KMS-11 (cell line): ENCODE results near the gene NSDHL.

Experiments used
- H2AFZ ChIP-seq: fragments of 200-600 bp; sonication (generic); 2 replicates; pipeline ENCODE4 v1.6.1; 2016; ENCODE audit warnings: antibody characterized with exemption, mixed run types, low read depth
- H3K27ac ChIP-seq: fragments of 200-600 bp; sonication (generic); 2 replicates; pipeline ENCODE4 v1.6.1; 2016; ENCODE audit warnings: mild to moderate bottlenecking, mixed run types
- H3K27me3 ChIP-seq: fragments of 200-600 bp; sonication (generic); 2 replicates; pipeline ENCODE4 v1.6.1; 2017; ENCODE audit warnings: mild to moderate bottlenecking, low read depth, mixed run types, moderate library complexity; ENCODE audit not compliant: insufficient read depth
- H3K36me3 ChIP-seq: fragments of 200-600 bp; sonication (generic); 2 replicates; pipeline ENCODE4 v1.6.1; 2017; ENCODE audit warnings: mild to moderate bottlenecking, mixed run types; ENCODE audit not compliant: insufficient read depth
- H3K4me1 ChIP-seq: fragments of 200-600 bp; sonication (generic); 2 replicates; pipeline ENCODE4 v1.6.1; 2016; ENCODE audit warnings: mild to moderate bottlenecking, low read depth, mixed run types; ENCODE audit not compliant: poor library complexity, severe bottlenecking
- H3K4me2 ChIP-seq: fragments of 200-600 bp; sonication (generic); 2 replicates; pipeline ENCODE4 v1.7.0; 2016; ENCODE audit warnings: mild to moderate bottlenecking, mixed run types
- H3K4me3 ChIP-seq: fragments of 200-600 bp; sonication (generic); IDR thresholded peaks from 2 replicates; pipeline ENCODE4 v1.6.1; 2017; ENCODE audit warnings: low read depth, low read length, mixed read lengths; ENCODE audit not compliant: insufficient read depth
- H3K79me2 ChIP-seq: fragments of 200-600 bp; sonication (generic); 2 replicates; pipeline ENCODE4 v1.6.1; 2016; ENCODE audit warnings: low read depth, mixed run types; ENCODE audit not compliant: insufficient read depth
- H3K9ac ChIP-seq: fragments of 200-600 bp; sonication (generic); 2 replicates; pipeline ENCODE4 v1.6.1; 2016; ENCODE audit warnings: mild to moderate bottlenecking, mixed run types
- H4K20me1 ChIP-seq: fragments of 200-600 bp; sonication (generic); 2 replicates; pipeline ENCODE4 v1.6.1; 2016; ENCODE audit warnings: mild to moderate bottlenecking, mixed run types; ENCODE audit not compliant: insufficient read depth
- TF ChIP-seq, protein P1 (sequence below): fragments of 200-600 bp; sonication (generic); conservative IDR thresholded peaks from 2 replicates; pipeline ENCODE4 v1.6.1; 2017; ENCODE audit warnings: low read depth, mild to moderate bottlenecking, antibody characterized with exemption, low read length, moderate library complexity, mixed read lengths

NSDHL gene

DNA sequence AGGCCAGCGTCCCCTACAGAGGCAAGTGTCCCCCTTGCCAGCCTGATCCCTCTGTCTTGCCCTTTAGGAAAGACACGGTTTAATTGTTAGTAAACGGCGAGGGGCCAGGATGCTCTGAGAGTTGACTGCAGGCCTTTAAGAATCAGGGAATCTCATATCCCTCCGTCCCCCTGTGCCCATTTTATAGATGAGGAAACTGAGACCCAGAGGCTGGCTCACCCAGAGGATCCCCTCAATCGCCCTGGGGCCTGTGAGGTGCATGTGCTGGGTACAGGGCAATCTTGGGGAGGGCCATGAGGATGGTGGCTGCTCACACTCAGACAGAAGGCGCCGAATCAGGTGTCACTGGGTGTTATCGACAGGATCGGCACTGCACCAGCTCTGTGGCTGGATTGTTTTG is 67.6 kb downstream of the NSDHL start:
- no peaks in the 10 kb centered on the region for H3K79me2 ChIP-seq
- no peak overlapping the region for H3K27ac ChIP-seq
- H3K4me2 ChIP-seq: no peak overlapping the region
- no peak overlapping the region for H3K9ac ChIP-seq
- no peak overlapping the region for H3K4me3 ChIP-seq
- H4K20me1 ChIP-seq: no peaks in the 10 kb centered on the region
- TF ChIP-seq, protein P1, sequence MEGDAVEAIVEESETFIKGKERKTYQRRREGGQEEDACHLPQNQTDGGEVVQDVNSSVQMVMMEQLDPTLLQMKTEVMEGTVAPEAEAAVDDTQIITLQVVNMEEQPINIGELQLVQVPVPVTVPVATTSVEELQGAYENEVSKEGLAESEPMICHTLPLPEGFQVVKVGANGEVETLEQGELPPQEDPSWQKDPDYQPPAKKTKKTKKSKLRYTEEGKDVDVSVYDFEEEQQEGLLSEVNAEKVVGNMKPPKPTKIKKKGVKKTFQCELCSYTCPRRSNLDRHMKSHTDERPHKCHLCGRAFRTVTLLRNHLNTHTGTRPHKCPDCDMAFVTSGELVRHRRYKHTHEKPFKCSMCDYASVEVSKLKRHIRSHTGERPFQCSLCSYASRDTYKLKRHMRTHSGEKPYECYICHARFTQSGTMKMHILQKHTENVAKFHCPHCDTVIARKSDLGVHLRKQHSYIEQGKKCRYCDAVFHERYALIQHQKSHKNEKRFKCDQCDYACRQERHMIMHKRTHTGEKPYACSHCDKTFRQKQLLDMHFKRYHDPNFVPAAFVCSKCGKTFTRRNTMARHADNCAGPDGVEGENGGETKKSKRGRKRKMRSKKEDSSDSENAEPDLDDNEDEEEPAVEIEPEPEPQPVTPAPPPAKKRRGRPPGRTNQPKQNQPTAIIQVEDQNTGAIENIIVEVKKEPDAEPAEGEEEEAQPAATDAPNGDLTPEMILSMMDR: no peak
- H3K27me3 ChIP-seq: no peaks in the 10 kb centered on the region; the same call in 1 of the 2 replicates
- no peak overlapping the region for H2AFZ ChIP-seq
- H3K4me1 ChIP-seq: no peaks in the 10 kb centered on the region
- H3K36me3 ChIP-seq: no peaks in the 10 kb centered on the region

DNA sequence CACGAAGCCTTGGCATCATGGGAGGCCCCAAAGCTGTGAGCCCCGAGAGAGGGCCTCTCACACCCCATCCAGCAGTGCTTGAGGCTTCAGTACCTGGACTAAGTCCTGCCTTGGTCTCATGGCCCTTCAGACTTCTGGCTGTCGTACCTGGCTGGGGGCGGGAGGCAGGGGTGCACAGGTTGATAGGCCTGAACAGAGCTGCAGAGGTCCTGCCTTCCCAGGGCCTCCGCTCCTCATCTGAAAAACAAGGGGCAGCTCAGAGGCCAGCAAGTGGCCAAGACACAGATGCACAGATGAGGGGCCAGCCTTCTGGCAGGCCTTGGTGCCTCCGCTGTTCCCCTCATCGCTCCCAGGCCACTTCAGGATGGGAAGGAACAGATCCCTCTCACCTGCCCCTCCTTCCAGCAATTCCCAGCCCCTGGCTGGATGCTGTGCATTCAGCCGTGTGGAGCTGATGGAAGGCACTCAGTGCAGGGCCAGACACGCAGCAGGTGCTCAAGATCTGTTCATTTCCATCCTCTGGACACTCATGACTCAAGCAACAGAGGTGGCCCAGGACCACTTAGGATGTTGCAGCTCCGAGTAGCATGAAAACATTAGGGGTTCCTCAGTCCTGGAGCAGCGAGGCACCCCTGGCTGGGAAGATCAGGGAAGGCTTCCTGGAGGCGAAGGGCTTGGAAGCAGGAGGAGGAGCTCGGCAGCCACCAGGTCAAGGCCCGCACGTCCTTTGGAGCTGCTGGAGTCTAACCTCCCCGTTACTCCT is 68.4 kb downstream of the NSDHL start:
- no peak overlapping the region for H3K4me2 ChIP-seq
- no peak overlapping the region for H3K9ac ChIP-seq
- H3K79me2 ChIP-seq: no peaks in the 10 kb centered on the region
- H3K36me3 ChIP-seq: no peaks in the 10 kb centered on the region
- H2AFZ ChIP-seq: no peak overlapping the region
- no peaks in the 10 kb centered on the region; the same call in 1 of the 2 replicates for H3K27me3 ChIP-seq
- TF ChIP-seq, protein P1: no peak
- H3K4me1 ChIP-seq: no peaks in the 10 kb centered on the region
- H3K4me3 ChIP-seq: no peak overlapping the region
- no peak overlapping the region for H3K27ac ChIP-seq
- H4K20me1 ChIP-seq: no peaks in the 10 kb centered on the region

DNA sequence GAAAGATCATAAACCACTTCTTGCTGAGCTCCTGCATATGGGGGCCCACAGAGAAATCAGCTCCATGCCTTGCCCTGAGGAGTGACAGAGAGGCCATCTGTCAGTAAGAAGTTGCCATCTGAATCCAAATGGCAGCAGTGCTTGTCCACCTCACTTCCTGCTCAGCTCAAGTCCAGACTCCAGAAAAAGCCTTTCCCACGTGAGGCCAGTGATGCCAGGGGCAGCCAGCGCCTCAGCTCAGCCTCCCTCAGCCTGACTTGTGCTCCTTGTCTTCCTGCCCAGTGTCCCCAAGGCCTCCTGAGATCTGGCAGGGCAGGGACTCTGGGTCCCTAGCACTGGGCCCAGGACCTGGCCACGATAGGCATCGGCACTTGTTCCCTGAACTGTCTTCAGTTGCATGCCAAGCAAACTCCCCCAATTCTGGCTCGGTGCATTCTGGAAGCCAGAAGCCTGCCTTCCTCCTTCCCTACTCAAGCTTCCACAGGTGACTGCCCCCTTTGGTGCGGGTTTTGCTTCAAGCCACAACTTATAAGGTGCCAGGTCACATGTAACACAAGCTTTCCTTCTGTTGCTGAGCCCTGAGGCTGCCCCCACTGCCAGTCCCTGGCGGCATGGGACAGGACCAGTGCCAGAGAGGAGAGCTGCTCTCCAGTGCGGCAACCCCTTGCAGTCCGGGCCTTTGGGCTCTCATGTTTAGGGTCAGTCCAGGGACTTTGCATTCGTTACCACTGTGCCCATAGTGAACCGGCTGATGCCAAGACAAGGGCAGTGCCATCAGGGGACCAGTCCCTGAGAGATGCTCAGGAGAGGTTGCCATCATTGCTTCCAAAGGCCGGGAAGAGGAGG is 69.2 kb downstream of the NSDHL start:
- Histone ChIP-seq H3K4me3 (no peak overlapping the region), H3K4me1 (no peaks in the 10 kb centered on the region), H3K79me2 (no peaks in the 10 kb centered on the region), H3K9ac (no peak overlapping the region), H2AFZ (no peak overlapping the region), H4K20me1 (no peaks in the 10 kb centered on the region), H3K27me3 (no peaks in the 10 kb centered on the region; the same call in 1 of the 2 replicates), H3K27ac (no peak overlapping the region), H3K4me2 (no peak overlapping the region), H3K36me3 (no peaks in the 10 kb centered on the region)
- TF ChIP-seq, protein P1: no peak

DNA sequence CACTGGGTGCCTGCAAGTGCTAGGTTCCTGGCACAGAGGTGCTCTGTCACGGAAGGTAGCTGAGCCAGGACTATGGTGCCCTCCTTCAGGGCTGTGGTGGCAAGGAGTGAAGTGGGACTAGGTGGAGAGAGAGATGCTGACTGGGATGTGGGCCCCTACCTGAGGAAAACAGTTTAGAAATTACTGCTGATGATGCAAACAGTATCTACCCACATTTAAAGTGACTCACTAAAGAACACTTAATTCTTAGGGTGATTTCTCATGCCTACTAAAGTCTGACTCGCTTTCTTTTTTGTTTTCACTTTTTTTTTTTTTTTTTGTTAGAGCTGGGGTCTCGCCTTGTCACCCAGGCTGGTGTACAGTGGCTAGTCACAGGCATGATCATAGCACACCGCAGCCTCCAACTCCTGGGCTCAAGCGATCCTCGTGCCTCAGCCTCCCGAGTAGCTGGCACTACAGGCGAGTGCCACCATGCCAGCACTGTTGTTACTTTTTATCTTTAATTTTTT is 70.1 kb downstream of the NSDHL start:
- H3K36me3 ChIP-seq: no peaks in the 10 kb centered on the region
- H3K4me3 ChIP-seq: no peak overlapping the region
- no peak overlapping the region for H3K4me2 ChIP-seq
- TF ChIP-seq, protein P1: no peak
- H4K20me1 ChIP-seq: no peaks in the 10 kb centered on the region
- H3K79me2 ChIP-seq: no peaks in the 10 kb centered on the region
- no peaks in the 10 kb centered on the region for H3K4me1 ChIP-seq
- H3K27me3 ChIP-seq: no peaks in the 10 kb centered on the region; the same call in 1 of the 2 replicates
- no peak overlapping the region for H3K9ac ChIP-seq
- H2AFZ ChIP-seq: no peak overlapping the region
- H3K27ac ChIP-seq: no peak overlapping the region
